ENCODE measurements around the gene NOTCH1. TPM values are rescaled to one million over a fixed set of nuclear protein-coding genes. Genes with fewer than 3 reads are reported as not detected.
"Not testable (repeated sequence)": the region's sequence is repeated elsewhere in the genome, so short reads cannot be mapped to it uniquely, and the experiment has no call there.

The NOTCH1 gene
- total RNA-seq: 70.7 and 92.1 TPM in 2 replicates

DNA sequence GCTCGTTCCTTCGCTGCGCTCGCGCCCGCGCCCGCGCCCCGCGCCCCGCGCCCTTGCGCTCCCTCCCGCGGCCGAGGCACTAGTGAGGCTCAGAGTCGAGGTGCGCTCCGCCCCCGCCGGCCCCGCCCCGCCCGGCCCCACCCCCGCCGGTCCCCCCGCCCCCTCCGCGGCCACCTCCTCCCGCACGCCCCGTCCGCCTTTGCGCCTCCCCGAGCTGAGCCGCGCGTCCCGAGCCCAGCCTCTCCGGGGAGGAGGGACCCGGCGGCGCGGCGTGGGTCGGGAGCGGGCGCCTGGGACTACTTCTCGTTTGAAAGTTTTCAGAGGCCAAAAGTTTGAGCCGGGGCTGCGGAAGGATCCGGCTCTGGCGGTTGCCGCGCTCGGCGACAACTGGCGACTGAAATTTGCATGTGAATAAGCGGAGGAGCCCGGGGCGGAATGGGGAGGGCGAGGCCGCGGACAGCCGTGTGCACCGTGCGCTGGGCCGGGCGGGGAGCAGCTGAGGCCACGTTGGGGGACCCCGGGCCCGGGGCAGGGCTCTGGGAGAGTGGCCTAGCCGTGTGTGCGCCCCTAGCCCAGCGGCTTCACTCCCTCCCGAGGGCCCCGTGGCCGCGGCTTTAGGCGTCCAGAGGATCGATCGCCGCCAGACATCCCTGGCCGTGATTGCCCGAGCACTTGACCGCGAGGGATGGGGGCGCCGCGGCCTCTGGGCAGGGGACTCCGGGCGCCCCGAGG is at the start of gene NOTCH1:
NOTCH1 (minus strand) TSS at position 84 of the 732 bp plus-strand sequence. CDS start 262 bp downstream, outside the sequence.
- peak; percentile 83 for DNase-seq (ENCODE audit: low read depth, low spot score)

DNA sequence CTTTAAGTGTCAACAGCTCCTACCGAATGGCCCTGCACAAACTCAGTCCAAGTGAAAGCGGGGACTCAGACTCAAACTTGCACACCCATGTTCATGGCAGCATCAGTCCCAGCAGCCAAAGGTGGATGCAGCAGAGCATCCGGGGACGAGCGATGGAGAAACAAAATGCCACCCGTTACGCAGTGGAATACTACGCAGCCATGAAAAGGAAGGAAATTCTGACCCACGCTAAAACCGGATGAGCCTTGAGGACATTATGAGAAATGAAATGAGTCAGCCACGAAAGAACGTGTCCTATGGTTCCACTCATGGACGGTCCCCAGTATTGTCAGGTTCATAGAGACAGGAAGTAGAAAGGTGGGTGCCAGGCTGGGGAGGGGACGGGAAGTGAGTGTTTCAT is 48.6 kb upstream of the NOTCH1 start:
- no peak for DNase-seq (ENCODE audit: low read depth, low spot score)

DNA sequence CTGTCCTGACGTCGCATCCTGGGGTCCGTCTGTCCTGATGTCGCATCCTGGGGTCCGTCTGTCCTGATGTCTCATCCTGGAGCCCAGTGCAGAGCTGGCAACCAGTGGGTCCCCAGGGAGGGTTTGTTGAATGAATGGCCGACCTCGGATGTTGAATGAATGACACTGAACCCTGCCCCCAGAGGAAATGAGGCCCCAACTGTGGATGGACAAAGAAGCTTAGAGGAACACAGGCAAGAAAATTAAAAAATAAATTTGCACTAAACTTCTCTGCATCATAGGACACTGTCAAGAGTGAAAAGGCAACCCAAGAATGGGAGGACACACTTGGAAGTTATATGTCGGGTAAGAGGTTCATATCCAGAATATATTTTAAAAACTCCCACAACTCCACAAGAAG is 47.7 kb upstream of the NOTCH1 start:
- DNase-seq (ENCODE audit: low read depth, low spot score): no peak

DNA sequence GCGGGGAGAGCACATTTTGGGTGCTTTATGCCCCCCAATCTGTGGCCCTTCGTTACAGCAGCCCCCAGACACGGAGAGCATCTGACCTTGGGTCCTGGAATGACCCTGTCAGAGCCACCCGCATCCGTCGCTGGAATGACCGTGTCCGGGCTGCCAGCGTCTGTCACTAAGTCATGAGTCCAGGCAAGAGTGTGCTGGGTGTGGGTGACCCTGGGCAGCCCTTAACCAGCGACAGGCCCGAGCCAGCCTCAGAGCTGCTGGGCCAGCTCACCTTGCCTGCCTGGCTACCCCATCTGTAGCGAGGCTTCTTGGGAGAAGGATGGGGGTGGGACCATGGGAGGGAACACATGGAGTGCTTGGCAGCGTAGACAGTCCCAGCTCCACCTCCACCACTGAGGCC is 46.8 kb upstream of the NOTCH1 start:
- DNase-seq (ENCODE audit: low read depth, low spot score): no peak

DNA sequence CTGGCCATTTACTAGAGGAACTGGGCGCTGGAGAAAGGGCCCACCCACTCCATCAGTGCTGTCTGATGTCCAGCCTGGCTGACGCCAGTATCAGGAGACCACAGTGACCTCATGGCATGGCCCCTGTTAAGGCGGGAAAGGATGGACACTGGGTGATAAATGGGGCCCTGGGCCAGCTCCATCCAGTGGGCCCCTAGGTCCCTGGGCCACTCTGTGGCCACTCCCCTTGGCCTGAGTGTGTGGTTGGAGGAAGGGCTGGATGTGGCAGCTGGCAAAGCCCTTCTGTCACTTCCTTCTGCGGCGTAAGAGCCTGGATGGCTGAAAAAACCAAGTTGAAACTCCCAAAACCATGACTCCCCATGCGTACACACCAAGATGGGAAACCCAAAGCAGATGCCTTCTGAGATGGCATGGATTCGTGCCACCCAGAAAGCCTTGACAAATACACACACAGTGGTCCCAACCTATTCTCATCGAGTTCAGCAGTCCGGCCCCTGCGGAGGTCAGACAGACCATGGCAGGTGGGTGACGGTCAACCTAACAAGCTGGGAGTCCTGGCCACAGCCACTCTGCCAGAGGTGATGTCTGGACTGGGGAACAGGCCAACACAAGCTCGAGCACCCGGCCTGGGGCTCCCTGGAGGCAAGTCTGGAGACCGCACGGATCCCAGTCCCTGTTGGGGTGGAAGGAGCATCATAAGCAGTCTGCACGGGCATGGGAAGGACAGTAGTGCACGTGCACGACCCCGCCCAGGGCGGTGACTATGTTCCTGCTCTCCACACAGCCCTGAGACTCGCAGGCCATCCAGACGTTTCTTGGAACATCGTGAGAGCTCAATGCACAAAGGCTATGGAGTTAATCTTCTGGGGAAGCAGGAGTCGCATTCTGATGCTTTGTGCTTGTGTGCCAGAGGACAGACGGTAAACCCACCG is 45.2 kb upstream of the NOTCH1 start:
- DNase-seq (ENCODE audit: low read depth, low spot score): no peak

DNA sequence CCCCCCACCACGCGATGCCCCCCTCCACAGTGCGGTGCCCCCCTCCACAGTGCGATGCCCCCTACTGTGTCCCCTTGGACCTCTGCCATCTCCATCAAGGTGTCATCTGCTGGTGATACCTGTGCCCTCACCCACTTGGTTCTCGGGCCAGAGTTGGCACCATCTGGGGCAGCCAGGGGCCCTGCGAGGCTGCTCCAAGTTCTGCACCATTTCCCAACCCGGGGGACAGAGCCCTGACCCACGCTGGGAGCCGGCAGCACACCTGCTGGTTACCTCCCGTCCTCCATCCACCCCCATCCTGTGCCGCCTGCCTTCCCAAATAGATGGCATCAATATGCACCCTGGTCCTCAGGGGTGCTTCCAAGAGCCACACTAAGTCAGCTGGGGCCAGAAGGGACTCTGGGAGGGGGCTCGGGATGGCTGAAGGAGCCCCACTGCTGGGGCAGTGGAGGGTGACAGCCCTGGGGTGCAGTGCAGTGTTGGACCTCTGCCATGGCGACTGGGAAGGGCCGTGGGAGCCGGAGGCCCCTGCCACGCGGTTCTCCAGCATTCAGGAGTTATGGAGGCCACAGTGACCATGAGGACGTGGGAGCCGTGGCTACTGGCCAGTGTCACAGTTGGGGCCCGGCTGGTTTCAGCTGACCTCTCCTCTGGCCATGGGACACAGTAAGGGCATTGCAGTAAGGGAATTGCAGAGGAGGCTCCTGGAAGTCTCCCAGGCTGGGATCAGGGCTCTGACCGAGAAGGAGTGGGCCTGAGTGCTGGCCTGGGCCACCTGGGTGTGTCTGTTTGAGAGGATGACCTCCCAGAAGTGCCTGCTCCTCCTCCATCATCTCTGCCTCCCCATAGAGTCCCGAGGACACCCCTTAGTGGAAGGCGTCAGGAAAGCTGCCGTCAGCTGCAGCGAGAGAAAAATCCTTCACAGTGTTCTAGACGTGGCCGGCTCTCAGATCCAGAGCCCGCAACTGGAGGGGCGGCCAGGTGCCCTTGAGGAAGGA is 44.2 kb upstream of the NOTCH1 start:
- no peak for DNase-seq (ENCODE audit: low read depth, low spot score)

DNA sequence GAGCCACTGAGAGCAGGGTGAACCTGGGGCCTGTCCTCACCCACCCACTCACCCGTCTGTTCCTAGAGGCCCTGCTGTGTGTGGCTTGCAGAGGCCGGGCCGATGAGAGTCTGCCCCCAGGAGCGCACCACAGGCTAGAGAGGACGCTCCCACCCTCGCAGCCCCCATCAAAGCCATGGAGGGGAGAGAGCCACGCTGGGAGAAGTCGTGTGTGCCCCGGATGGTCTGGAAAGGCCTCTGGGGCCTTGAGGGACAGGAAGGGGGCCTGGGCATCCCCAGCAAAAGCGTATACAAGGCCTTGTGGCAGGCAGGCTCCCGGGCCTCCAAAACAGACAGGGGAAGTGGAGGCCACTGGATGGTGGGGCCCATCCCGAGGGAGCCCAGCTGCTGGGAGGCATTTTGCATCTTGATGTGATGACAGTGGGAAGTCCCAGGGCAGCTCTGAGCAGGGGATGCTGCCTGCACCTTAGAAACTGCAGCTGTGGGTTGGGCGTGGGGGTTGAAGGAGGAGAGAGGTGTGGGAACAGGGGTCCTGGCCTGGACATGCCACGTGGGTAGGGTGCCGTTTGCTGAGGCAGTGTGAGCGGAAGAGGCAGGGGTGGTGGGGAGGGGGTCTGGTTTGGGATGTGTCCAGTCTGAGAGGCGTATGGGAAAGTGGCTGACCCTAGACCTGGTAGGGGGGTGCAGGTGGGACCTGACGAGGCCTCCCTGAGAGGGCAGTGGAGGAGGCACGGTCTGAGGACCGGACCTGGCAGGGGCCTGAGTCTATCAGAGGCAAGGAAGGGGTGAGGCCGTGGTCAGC is 43.0 kb upstream of the NOTCH1 start:
- DNase-seq (ENCODE audit: low read depth, low spot score): no peak

DNA sequence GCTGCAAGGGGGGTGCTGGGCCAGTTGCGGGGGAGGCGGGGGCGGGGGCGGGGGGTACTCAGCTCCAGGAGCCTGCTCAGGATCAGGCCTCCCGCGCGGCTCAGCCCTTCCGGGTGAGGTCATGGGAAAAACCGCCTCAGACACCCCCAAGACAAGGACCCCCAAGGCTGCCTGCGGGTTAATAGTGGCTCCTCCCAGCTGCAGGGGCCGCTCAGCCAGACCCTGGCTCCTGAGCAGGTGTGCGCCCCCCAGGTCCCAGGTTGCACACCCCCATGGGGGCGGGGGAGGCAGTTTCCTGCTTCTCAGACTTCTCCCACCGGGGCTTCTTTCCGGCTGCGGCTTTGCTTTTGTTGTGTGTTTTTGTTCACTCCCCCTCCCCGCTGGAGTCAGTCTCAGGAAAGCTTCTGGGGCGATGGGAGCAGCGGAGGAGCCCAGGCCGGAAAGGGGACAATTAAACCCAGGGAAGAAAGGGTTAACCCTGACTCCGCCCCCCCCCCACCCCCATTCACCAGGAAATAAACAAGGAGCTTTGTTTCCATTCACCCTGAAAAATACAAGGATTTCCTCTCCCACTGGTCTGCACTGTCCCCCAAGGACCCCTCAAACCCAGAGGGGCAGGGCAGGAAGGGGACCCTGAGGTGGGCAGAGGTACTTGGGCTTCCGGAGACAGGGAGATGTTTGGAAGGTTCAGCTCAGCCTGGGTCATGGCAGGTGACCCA is 42.3 kb upstream of the NOTCH1 start:
- DNase-seq (ENCODE audit: low read depth, low spot score): no peak

DNA sequence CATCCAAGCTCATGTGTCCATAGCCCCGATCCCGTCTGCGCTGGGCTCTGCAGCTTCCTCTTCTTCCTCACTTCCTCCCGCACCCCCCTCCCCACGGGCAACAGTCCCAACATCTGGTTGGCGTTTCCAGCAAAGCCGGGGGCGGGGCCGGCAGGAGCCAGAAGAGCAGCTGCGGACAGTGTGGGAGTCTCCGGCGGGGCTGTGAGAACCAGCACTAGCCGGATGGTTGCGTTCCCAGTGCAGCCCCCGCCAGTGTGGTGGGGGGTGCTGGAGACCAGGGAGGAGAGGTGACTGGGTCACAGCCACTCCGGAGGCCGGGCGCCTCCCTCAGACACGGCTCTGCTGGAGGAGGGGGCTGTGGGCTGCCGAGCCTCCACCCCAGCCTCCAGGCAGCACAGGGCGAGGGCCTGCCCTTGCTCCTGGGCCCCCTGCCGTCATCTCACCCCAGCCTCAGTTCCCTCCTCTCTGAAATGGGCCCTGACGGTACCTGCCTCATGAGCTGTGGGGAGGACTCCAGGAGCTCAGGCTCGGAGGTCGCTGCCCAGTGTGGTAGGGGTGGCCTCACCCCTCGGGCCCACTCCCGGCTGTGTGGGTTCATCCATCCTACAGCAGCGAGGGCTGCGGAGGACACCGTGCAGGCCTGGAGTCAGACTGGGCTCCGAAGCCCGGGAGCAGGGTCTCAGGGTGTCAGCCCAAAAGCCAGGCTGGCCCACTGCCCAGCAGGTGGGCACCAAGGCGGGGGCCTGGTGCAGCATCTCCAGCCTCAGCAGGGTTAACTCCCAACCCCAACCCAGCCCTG is 41.5 kb upstream of the NOTCH1 start:
- DNase-seq (ENCODE audit: low read depth, low spot score): no peak

DNA sequence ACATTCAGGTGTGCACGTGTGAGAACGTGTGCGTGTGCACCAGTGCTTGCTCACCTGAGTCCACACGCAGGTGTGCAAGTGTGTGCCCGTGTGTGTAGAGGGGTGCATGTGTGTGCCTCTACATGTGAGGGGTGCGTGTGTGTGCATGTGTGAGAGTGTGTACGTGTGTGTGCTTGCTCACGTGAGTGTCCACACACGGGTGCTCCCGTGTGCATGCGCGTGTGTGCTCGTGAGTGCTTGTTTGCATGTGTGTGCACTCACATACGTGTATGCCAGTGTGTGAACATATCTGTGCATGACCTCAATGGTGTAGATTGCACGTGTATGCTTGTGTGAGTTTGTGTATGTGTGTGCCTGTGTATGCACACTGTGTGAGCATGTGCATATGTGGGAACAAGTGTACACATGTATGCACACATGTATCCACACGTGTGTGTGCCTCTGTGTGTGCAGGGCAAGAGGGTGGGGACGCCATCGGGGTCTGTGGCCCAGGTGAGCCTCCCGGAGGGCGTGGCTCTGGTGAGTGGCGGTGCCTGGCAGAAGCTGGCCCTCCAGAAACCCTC is 40.6 kb upstream of the NOTCH1 start:
- no peak for DNase-seq (ENCODE audit: low read depth, low spot score)

DNA sequence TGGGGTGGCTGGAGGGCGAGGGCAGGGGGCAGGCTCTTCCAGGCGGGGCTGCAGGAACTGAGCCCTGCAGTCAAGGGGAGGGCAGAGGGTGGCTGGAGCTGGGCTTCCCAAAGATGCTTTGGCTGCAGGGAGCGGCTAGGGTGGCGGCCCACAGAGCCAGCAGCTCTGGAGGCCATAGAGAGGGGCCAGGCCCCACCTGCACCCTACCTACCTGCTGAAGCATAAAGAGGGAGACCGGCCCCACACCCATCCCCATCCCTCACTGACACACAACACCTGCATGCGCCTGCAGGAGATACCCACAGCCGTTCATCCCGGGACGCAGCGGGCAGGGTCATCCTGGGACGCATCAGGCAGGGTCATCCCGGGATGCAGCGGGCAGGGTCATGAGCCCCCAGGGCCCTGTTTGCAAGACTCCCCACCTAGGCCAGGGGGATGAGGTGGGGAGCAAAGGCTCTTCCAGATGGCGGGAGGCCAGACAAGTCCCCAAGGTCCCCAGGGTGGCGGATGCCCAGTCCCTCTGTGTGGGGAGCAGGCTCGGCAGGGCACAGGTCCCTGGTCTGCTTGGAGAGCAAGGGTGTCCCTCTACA is 39.8 kb upstream of the NOTCH1 start:
- DNase-seq (ENCODE audit: low read depth, low spot score): no peak

DNA sequence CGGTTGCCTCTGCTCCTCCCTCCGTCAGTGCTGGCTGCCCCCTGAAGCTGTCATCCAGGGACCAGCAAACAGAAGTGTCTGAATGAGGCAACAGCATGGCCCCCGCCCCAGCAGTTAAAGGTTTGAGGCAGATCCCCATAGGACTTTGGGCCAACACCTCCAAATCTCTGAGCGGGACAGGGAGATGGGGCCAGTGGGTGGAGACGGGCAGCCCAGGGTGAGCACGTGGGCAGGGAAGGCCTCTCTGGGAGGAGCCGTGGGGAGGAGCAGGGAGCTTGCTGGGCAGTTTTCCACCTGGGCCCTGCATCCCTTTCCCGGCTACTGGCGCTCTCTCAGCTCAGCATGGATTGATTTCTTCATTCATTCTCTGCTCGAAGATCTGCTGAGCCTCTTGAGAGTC is 39.1 kb upstream of the NOTCH1 start:
- DNase-seq (ENCODE audit: low read depth, low spot score): no peak

DNA sequence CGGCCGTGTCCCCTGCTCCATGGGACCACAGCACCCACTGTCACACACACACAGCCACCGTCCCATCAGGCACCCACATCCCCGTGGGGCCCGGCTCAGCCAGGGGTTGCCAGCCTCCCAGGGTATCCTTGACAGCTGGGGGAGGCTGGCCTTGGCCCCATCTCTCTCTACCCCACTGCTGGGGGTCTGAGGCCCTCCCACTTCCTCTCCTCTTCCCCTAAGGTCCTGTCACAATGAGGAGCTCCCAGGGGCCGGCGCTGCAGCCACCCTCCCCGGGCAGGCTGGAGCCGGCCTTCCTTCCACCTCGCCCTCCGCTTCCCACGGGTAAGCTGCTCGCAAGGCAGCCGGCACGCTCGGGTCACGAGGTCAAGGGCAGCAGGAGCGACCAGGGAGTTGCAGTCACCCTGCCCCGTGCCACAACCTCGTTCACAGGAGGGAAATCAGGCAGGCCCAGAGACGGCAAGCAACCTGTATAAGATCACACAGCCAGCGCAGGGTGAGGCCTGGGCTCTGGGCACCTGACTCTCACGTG is 38.6 kb upstream of the NOTCH1 start:
- DNase-seq (ENCODE audit: low read depth, low spot score): no peak

DNA sequence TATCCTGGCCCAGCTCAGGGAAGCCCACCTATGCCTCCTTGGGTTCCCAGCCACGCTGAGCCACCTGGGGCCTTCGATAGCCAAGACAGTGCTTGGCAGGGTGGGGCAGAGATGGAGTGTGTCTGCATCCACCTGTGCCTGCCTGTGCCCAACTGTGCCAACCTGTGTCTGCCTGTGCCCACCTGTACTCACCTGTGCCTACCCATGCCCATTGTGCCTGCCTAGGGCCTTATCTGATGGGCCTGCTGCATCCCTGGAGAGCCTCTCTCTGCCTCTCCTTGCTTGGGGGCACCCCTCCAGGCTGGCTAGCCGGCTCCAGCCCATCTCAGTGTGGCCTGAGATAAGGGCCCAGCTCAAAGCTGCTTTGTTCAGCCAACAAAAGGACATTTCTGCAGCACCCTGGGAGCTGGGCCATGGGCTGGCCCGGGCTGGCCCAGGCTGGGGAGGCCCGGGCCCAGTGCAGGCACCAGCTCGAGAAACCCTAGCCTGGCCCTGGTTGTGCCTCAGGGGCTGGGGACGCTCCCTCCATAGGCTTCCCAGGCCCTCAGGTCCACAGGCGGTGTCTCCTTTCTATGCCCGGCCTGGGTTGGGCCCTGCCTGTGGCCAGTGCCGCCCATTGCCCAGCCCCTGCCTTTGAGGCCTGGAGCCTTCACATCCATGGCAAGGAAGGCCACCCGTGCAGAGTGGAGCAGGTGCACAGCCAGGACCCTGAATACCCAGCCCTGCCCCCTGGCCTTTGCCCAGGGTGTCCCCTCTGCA is 37.3 kb upstream of the NOTCH1 start:
- DNase-seq (ENCODE audit: low read depth, low spot score): no peak

DNA sequence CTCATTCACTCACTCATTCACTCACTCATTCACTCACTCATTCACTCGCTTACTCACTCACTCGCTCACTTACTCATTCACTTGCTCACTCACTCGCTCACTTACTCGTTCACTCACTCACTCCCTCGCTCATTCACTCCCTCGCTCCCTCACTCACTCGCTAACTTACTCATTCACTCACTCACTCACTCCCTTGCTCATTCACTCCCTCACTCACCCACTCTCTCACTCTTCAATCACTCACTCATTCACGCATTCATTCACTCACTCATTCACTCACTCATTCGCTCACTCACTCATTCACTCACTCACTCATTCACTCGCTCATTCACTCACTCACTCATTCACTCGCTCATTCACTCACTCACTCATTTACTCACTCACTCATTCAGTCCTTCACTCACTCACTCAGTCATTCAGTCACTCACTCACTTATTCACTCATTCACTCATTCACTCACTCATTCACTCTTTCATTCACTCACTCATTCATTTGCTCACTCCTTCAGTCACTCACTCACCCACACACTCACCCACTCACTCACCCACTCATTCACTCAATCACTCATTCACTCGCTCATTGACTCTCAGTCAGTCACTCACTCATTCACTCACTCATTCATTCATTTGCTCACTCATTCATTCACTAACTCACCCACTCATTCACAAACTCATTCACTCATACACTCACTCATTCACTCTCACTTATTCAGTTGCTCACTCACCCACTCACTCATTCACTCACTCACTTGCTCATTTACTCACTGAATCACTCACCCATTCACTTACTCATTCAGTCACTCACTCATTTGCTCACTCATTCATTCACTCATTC is 36.0 kb upstream of the NOTCH1 start:
- DNase-seq (ENCODE audit: low read depth, low spot score): no peak

DNA sequence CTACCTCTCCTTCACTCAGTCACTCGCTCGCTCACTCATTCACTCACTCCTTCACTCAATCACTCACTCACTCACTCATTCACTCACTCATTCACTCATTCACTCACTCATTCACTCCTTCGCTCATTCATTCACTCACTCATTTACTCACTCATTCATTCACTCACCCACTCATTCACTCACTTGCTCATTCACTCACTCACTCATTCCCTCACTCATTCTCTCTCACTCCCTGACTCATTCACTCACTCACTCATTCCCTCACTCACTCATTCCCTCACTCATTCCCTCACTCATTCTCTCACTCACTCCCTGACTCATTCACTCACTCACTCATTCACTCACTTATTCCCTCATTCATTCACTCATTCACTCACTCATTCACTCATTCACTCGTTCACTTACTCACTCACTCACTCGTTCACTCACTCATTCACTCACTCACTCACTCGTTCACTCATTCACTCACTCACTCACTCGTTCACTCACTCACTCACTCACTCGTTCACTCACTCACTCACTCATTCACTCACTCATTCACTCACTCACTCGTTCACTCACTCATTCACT is 33.9 kb upstream of the NOTCH1 start:
- DNase-seq (ENCODE audit: low read depth, low spot score): not testable (repeated sequence)

All from pulmonary artery endothelial cell (primary cell).